GM23338 (cell line): ENCODE measurements around the gene DIAPH3. TPM values are rescaled to one million over a fixed set of nuclear protein-coding genes. Genes with fewer than 3 reads are reported as not detected.

Experiments
- ATAC-seq: fragments of 200-7000 bp; cut with Tn5 transposase; 3 replicates; pipeline ENCODE4 v1.9.1; 2020
- DNase-seq: peaks from one replicate; pipeline ENCODE4 v3.0.0-alpha.2; 2015; ENCODE audit warnings: low spot score
- H2AFZ ChIP-seq: fragments of 200-600 bp; sonication (generic); 2 replicates; pipeline ENCODE4 v1.8.0; 2016; ENCODE audit warnings: antibody characterized with exemption, mild to moderate bottlenecking, moderate library complexity
- H3F3A ChIP-seq: fragments of 200-600 bp; sonication (generic); replicated peaks from 2 replicates; pipeline ENCODE4 v1.8.0; 2017; ENCODE audit warnings: antibody characterized with exemption, mixed run types, low read depth
- H3K27ac ChIP-seq: fragments of 200-600 bp; sonication (generic); 2 replicates; pipeline ENCODE4 v1.6.1; 2016; ENCODE audit warnings: low read depth
- H3K27me3 ChIP-seq: fragments of 200-600 bp; sonication (generic); 2 replicates; pipeline ENCODE4 v1.8.0; 2016; ENCODE audit warnings: mild to moderate bottlenecking, mixed run types, moderate library complexity; ENCODE audit not compliant: insufficient read depth
- H3K36me3 ChIP-seq: fragments of 200-600 bp; sonication (generic); 2 replicates; pipeline ENCODE4 v1.8.0; 2016; ENCODE audit warnings: mild to moderate bottlenecking; ENCODE audit not compliant: insufficient read depth
- H3K4me1 ChIP-seq: fragments of 200-600 bp; sonication (generic); 2 replicates; pipeline ENCODE4 v1.8.0; 2016; ENCODE audit warnings: mild to moderate bottlenecking, moderate library complexity; ENCODE audit not compliant: insufficient read depth
- H3K4me2 ChIP-seq: fragments of 200-600 bp; sonication (generic); 2 replicates; pipeline ENCODE4 v1.7.1; 2017; ENCODE audit warnings: mixed run types
- H3K4me3 ChIP-seq: fragments of 200-600 bp; sonication (generic); 2 replicates; pipeline ENCODE4 v1.6.1; 2016; ENCODE audit warnings: mixed run types
- H3K79me2 ChIP-seq: fragments of 200-600 bp; sonication (generic); replicated peaks from 2 replicates; pipeline ENCODE4 v1.8.0; 2017; ENCODE audit warnings: mild to moderate bottlenecking; ENCODE audit not compliant: insufficient read depth
- H3K9me2 ChIP-seq: fragments of 200-600 bp; sonication (generic); 2 replicates; pipeline ENCODE4 v1.8.0; 2017; ENCODE audit not compliant: insufficient read depth
- H4K20me1 ChIP-seq: fragments of 200-600 bp; sonication (generic); replicated peaks from 2 replicates; pipeline ENCODE4 v1.8.0; 2017; ENCODE audit warnings: mild to moderate bottlenecking; ENCODE audit not compliant: insufficient read depth
- H3K27ac Mint-ChIP-seq: 2 replicates; pipeline ENCODE4 v1.8.0; 2020; ENCODE audit warnings: inconsistent platforms, mild to moderate bottlenecking, moderate library complexity, mixed read lengths
- H3K27me3 Mint-ChIP-seq: 3 replicates; pipeline ENCODE4 v1.8.0; 2022; ENCODE audit warnings: low read depth, mild to moderate bottlenecking, moderate library complexity, mixed read lengths, inconsistent platforms; ENCODE audit not compliant: insufficient read depth, poor library complexity
- H3K36me3 Mint-ChIP-seq: 3 replicates; pipeline ENCODE4 v1.8.0; 2021; ENCODE audit warnings: low read depth, mild to moderate bottlenecking, inconsistent platforms, moderate library complexity, mixed read lengths
- H3K4me1 Mint-ChIP-seq: 3 replicates; pipeline ENCODE4 v1.8.0; 2020; ENCODE audit warnings: mild to moderate bottlenecking, inconsistent platforms, mixed read lengths
- H3K4me3 Mint-ChIP-seq: 3 replicates; pipeline ENCODE4 v1.8.0; 2021; ENCODE audit warnings: moderate library complexity, mild to moderate bottlenecking, inconsistent platforms, mixed read lengths
- H3K9me3 Mint-ChIP-seq: 3 replicates; pipeline ENCODE4 v1.8.0; 2020; ENCODE audit warnings: moderate library complexity, mild to moderate bottlenecking, inconsistent platforms, mixed read lengths
- CREB1 ChIP-seq: fragments of 250-450 bp; sonication (Bioruptor Pico); IDR thresholded peaks from 2 replicates; pipeline ENCODE4 v1.5.0; 2020; ENCODE audit warnings: low read depth, mild to moderate bottlenecking, moderate library complexity
- EZH2 ChIP-seq: fragments of 200-600 bp; sonication (generic); IDR thresholded peaks from one replicate; pipeline ENCODE4 v1.8.0; 2017; ENCODE audit warnings: antibody characterized with exemption, mild to moderate bottlenecking, low read depth; ENCODE audit not compliant: unreplicated experiment
- EZH2phosphoT487 ChIP-seq: fragments of 200-600 bp; sonication (generic); IDR thresholded peaks from one replicate; pipeline ENCODE4 v1.8.1; 2018; ENCODE audit warnings: antibody characterized with exemption; ENCODE audit not compliant: unreplicated experiment
- JUNB ChIP-seq: IDR thresholded peaks from one replicate; pipeline ENCODE4 v1.6.1; 2016; ENCODE audit warnings: antibody characterized with exemption; ENCODE audit not compliant: unreplicated experiment
- NANOG ChIP-seq: IDR thresholded peaks from 2 replicates; pipeline ENCODE4 v1.6.1; 2016; ENCODE audit warnings: antibody characterized with exemption, borderline replicate concordance
- POLR2AphosphoS5 ChIP-seq: IDR thresholded peaks from 2 replicates; pipeline ENCODE4 v1.6.1; 2016; ENCODE audit warnings: antibody characterized with exemption, low read depth
- STAT1 ChIP-seq: IDR thresholded peaks from one replicate; pipeline ENCODE4 v1.6.1; 2016; ENCODE audit warnings: antibody characterized with exemption; ENCODE audit not compliant: unreplicated experiment
- polyA plus RNA-seq: library from polyadenylated mRNA; unstranded; fragments of >200 nt; fragmentation: Nextera tagmentation; extraction: Ambion mirVana; gene quantifications from 2 replicates; pipeline ENCODE4 v1.2.1, GENCODE V29; 2016
- total RNA-seq: library from RNA; depleted of rRNA; stranded (reverse); fragments of >200 nt; shearing (Covaris generic); gene quantifications from 2 replicates; pipeline ENCODE4 v1.2.3, GENCODE V29; 2014
- TF ChIP-seq, protein P1 (sequence below), 2 experiments: fragments of 200-600 bp in 1 of 2; sonication (generic) in 1 of 2; conservative IDR thresholded peaks; 2 replicates each; pipeline versions ENCODE4 v1.5.1 to v1.6.1; 2016 to 2017; ENCODE audit warnings: antibody characterized with exemption in 2 of 2, low read depth in 2 of 2, mild to moderate bottlenecking in 2 of 2, moderate library complexity in 1 of 2
- TF ChIP-seq, protein P2 (sequence below): fragments of 250-450 bp; sonication (Bioruptor Pico); IDR thresholded peaks from 2 replicates; pipeline ENCODE4 v1.5.0; 2020; ENCODE audit warnings: mild to moderate bottlenecking, moderate library complexity
- TF ChIP-seq, protein P3 (sequence below): IDR thresholded peaks from 2 replicates; pipeline ENCODE4 v1.6.1; 2016; ENCODE audit warnings: antibody characterized with exemption

Gene DIAPH3
- total and polyA plus RNA-seq, 2 experiments from 2014 or later: 23.4 to 30.2 TPM

- H3K9me3 Mint-ChIP-seq: no peaks in the 10 kb centered on the region
- no peaks in the 10 kb centered on the region for H3F3A ChIP-seq
- H3K79me2 ChIP-seq: no peaks in the 10 kb centered on the region
- H3K27me3 Mint-ChIP-seq: no peaks in the 10 kb centered on the region
- peaks cover 8% of the 10 kb centered on the region for H3K4me1 Mint-ChIP-seq
- H3K4me3 Mint-ChIP-seq: no peak overlapping the region
- TF ChIP-seq EZH2phosphoT487: no peak
- no peaks in the 10 kb centered on the region for H3K36me3 Mint-ChIP-seq
- DNase-seq (no peak), ATAC-seq (no peak)
- no peaks in the 10 kb centered on the region for H3K9me2 ChIP-seq
- no peak overlapping the region for H3K27ac Mint-ChIP-seq
- no peaks in the 10 kb centered on the region for H3K36me3 ChIP-seq
- H3K4me1 ChIP-seq: no peaks in the 10 kb centered on the region
- no peaks in the 10 kb centered on the region for H3K27me3 ChIP-seq
- no peaks in the 10 kb centered on the region for H4K20me1 ChIP-seq
- no peak overlapping the region for H3K27ac ChIP-seq
- no peak overlapping the region for H2AFZ ChIP-seq
- no peak overlapping the region for H3K4me3 ChIP-seq
- H3K4me2 ChIP-seq: no peak overlapping the region
These were observed 284.4 kb downstream of the DIAPH3 start for GRCh38 chr13:59879281-59879680.

DNA sequence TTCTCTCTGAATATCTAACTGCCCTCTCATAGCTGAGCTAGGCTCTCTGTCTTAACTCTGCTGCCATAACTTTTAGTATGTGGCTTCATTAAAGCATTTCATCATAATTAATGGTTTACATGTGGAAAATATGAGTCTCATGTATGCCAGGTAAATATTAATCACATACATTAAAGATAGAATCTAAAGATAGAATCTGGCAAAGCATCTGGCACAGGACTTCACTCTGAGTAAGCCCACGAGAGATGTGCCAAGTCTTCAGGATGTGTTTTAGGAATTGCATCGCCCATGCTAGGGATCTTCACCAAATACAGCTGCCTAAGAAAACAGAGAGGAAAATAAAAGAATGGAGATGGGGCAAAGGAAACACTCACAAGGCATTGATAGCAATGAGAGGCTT is 285.8 kb downstream of the DIAPH3 start:
- no peak overlapping the region for H3K4me2 ChIP-seq

DNA sequence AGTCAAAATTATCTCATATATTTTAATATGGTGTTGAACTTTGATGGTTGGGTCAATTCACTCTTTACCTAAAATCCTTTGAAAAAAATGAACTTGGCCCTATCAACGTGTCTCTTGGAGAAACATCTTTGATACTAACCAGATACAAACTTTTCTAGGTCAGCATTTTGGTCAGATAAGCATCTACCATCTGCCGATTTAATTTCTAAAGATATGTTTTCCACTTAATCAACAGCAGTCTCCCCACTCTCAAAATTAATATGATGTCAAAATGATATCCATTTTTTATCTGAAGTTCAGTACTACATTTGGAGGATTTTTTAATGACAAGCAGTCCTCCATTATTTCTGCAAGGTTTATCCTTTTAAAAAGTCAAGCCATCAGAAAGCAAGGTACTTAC is 288.8 kb downstream of the DIAPH3 start:
- no peaks in the 10 kb centered on the region for H3K36me3 Mint-ChIP-seq
- peaks cover 24% of the 10 kb centered on the region for H3K4me1 Mint-ChIP-seq
- TF ChIP-seq CREB1 (CRISPR knock-in tag): no peak
- no peak for TF ChIP-seq EZH2
- no peak for TF ChIP-seq EZH2phosphoT487
- TF ChIP-seq, protein P1, sequence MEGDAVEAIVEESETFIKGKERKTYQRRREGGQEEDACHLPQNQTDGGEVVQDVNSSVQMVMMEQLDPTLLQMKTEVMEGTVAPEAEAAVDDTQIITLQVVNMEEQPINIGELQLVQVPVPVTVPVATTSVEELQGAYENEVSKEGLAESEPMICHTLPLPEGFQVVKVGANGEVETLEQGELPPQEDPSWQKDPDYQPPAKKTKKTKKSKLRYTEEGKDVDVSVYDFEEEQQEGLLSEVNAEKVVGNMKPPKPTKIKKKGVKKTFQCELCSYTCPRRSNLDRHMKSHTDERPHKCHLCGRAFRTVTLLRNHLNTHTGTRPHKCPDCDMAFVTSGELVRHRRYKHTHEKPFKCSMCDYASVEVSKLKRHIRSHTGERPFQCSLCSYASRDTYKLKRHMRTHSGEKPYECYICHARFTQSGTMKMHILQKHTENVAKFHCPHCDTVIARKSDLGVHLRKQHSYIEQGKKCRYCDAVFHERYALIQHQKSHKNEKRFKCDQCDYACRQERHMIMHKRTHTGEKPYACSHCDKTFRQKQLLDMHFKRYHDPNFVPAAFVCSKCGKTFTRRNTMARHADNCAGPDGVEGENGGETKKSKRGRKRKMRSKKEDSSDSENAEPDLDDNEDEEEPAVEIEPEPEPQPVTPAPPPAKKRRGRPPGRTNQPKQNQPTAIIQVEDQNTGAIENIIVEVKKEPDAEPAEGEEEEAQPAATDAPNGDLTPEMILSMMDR (conservative IDR thresholded peaks at IDR 0.05; ENCODE audit: low read depth in 2 of 2): no peak
- TF ChIP-seq STAT1: no peak
- TF ChIP-seq, protein P2, sequence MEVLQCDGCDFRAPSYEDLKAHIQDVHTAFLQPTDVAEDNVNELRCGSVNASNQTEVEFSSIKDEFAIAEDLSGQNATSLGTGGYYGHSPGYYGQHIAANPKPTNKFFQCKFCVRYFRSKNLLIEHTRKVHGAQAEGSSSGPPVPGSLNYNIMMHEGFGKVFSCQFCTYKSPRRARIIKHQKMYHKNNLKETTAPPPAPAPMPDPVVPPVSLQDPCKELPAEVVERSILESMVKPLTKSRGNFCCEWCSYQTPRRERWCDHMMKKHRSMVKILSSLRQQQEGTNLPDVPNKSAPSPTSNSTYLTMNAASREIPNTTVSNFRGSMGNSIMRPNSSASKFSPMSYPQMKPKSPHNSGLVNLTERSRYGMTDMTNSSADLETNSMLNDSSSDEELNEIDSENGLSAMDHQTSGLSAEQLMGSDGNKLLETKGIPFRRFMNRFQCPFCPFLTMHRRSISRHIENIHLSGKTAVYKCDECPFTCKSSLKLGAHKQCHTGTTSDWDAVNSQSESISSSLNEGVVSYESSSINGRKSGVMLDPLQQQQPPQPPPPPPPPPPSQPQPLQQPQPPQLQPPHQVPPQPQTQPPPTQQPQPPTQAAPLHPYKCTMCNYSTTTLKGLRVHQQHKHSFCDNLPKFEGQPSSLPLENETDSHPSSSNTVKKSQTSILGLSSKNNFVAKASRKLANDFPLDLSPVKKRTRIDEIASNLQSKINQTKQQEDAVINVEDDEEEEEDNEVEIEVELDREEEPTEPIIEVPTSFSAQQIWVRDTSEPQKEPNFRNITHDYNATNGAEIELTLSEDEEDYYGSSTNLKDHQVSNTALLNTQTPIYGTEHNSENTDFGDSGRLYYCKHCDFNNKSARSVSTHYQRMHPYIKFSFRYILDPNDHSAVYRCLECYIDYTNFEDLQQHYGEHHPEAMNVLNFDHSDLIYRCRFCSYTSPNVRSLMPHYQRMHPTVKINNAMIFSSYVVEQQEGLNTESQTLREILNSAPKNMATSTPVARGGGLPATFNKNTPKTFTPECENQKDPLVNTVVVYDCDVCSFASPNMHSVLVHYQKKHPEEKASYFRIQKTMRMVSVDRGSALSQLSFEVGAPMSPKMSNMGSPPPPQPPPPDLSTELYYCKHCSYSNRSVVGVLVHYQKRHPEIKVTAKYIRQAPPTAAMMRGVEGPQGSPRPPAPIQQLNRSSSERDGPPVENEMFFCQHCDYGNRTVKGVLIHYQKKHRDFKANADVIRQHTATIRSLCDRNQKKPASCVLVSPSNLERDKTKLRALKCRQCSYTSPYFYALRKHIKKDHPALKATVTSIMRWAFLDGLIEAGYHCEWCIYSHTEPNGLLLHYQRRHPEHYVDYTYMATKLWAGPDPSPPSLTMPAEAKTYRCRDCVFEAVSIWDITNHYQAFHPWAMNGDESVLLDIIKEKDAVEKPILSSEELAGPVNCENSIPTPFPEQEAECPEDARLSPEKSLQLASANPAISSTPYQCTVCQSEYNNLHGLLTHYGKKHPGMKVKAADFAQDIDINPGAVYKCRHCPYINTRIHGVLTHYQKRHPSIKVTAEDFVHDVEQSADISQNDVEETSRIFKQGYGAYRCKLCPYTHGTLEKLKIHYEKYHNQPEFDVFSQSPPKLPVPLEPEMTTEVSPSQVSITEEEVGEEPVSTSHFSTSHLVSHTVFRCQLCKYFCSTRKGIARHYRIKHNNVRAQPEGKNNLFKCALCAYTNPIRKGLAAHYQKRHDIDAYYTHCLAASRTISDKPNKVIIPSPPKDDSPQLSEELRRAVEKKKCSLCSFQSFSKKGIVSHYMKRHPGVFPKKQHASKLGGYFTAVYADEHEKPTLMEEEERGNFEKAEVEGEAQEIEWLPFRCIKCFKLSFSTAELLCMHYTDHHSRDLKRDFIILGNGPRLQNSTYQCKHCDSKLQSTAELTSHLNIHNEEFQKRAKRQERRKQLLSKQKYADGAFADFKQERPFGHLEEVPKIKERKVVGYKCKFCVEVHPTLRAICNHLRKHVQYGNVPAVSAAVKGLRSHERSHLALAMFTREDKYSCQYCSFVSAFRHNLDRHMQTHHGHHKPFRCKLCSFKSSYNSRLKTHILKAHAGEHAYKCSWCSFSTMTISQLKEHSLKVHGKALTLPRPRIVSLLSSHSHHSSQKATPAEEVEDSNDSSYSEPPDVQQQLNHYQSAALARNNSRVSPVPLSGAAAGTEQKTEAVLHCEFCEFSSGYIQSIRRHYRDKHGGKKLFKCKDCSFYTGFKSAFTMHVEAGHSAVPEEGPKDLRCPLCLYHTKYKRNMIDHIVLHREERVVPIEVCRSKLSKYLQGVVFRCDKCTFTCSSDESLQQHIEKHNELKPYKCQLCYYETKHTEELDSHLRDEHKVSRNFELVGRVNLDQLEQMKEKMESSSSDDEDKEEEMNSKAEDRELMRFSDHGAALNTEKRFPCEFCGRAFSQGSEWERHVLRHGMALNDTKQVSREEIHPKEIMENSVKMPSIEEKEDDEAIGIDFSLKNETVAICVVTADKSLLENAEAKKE (CRISPR knock-in tag): no peak

More for the DNA sequence above, 285.8 kb downstream of the DIAPH3 start:
- no peaks in the 10 kb centered on the region for H3F3A ChIP-seq
- no peak overlapping the region for H3K27ac ChIP-seq
- no peak overlapping the region for H3K4me3 ChIP-seq
- ATAC-seq: no peak
- no peak for DNase-seq
- H3K79me2 ChIP-seq: no peaks in the 10 kb centered on the region
- H3K27me3 ChIP-seq: no peaks in the 10 kb centered on the region
- peaks cover 9% of the 10 kb centered on the region for H3K4me1 ChIP-seq
- no peaks in the 10 kb centered on the region for H3K9me3 Mint-ChIP-seq
- no peak for TF ChIP-seq JUNB
- no peak for TF ChIP-seq NANOG
- no peak for TF ChIP-seq POLR2AphosphoS5
- TF ChIP-seq, protein P3, sequence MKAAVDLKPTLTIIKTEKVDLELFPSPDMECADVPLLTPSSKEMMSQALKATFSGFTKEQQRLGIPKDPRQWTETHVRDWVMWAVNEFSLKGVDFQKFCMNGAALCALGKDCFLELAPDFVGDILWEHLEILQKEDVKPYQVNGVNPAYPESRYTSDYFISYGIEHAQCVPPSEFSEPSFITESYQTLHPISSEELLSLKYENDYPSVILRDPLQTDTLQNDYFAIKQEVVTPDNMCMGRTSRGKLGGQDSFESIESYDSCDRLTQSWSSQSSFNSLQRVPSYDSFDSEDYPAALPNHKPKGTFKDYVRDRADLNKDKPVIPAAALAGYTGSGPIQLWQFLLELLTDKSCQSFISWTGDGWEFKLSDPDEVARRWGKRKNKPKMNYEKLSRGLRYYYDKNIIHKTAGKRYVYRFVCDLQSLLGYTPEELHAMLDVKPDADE: no peak
- H4K20me1 ChIP-seq: no peaks in the 10 kb centered on the region
- no peaks in the 10 kb centered on the region for H3K27me3 Mint-ChIP-seq
- no peaks in the 10 kb centered on the region for H3K36me3 Mint-ChIP-seq
- no peak overlapping the region for H3K27ac Mint-ChIP-seq
- H3K4me1 Mint-ChIP-seq: peaks cover 17% of the 10 kb centered on the region
- no peaks in the 10 kb centered on the region for H3K36me3 ChIP-seq
- H3K9me2 ChIP-seq: no peaks in the 10 kb centered on the region
- no peak overlapping the region for H2AFZ ChIP-seq
- H3K4me3 Mint-ChIP-seq: no peak overlapping the region

More for the DNA sequence above, 288.8 kb downstream of the DIAPH3 start:
- no peaks in the 10 kb centered on the region for H3K79me2 ChIP-seq
- DNase-seq (no peak), ATAC-seq (no peak)
- no peaks in the 10 kb centered on the region for H3K27me3 ChIP-seq
- H3K9me2 ChIP-seq: no peaks in the 10 kb centered on the region
- H4K20me1 ChIP-seq: no peaks in the 10 kb centered on the region
- H3K27me3 Mint-ChIP-seq: no peaks in the 10 kb centered on the region
- no peaks in the 10 kb centered on the region for H3K36me3 ChIP-seq
- no peak overlapping the region for H3K27ac ChIP-seq
- H3K4me3 ChIP-seq: no peak overlapping the region
- H2AFZ ChIP-seq: no peak overlapping the region
- no peak overlapping the region for H3K4me3 Mint-ChIP-seq
- no peak overlapping the region for H3K27ac Mint-ChIP-seq
- no peaks in the 10 kb centered on the region for H3F3A ChIP-seq
- no peak overlapping the region for H3K4me2 ChIP-seq
- H3K9me3 Mint-ChIP-seq: no peaks in the 10 kb centered on the region
- H3K4me1 ChIP-seq: peaks cover 20% of the 10 kb centered on the region
